Erythroblast (primary cell): ENCODE measurements around the gene TSPAN9.

ENCODE experiments used
- GATA1 ChIP-seq: IDR thresholded peaks from 2 replicates; pipeline ENCODE4 v1.6.1; 2011; ENCODE audit warnings: low read depth, mild to moderate bottlenecking, control low read depth, low read length, moderate library complexity
- POLR2A ChIP-seq: IDR thresholded peaks from 2 replicates; pipeline ENCODE4 v1.6.1; 2011; ENCODE audit warnings: mild to moderate bottlenecking, low read length

GRCh38 chr12:3041558-3042164, 35.5 kb upstream of the TSPAN9 start:
- TF ChIP-seq POLR2A: no peak
- no peak for TF ChIP-seq GATA1
